DMS153 (cell line): Measurements from ENCODE around the gene OR5C1.
"Not testable (repeated sequence)": the region's sequence is repeated elsewhere in the genome, so short reads cannot be mapped to it uniquely, and the experiment has no call there.

Experiments used
- DNase-seq: peaks from one replicate; lab custom pipeline; 2025; lab: John Stamatoyannopoulos, UW

Gene OR5C1

GRCh38 chr9:122810306-122810946 is 21.7 kb downstream of the OR5C1 start:
- peak; percentile 78 for DNase-seq

- DNase-seq, result no peak
These were observed 24.0 kb downstream of the OR5C1 start for GRCh38 chr9:122812736-122813135.

GRCh38 chr9:122814545-122814944 is 25.8 kb downstream of the OR5C1 start:
- DNase-seq, result no peak

- DNase-seq, result no peak
These were observed 26.8 kb downstream of the OR5C1 start for GRCh38 chr9:122815544-122815943.

GRCh38 chr9:122816163-122816867 is 27.6 kb downstream of the OR5C1 start:
- peak; percentile 50 for DNase-seq

GRCh38 chr9:122819326-122819725 is 30.6 kb downstream of the OR5C1 start:
- no peak for DNase-seq

- peak; percentile 48 for DNase-seq
These were observed 31.2 kb downstream of the OR5C1 start for GRCh38 chr9:122819791-122820489.

GRCh38 chr9:122820490-122820845 is 31.7 kb downstream of the OR5C1 start:
- no peak for DNase-seq

- no peak for DNase-seq
These were observed 32.7 kb downstream of the OR5C1 start for GRCh38 chr9:122821278-122821943.

- DNase-seq, result no peak
These were observed 33.3 kb downstream of the OR5C1 start for GRCh38 chr9:122822056-122822455.

GRCh38 chr9:122822938-122823337 is 34.2 kb downstream of the OR5C1 start:
- no peak for DNase-seq

GRCh38 chr9:122827761-122828093 is 39.0 kb downstream of the OR5C1 start:
- no peak for DNase-seq

GRCh38 chr9:122828965-122829284 is 40.2 kb downstream of the OR5C1 start:
- DNase-seq, result not testable (repeated sequence)

GRCh38 chr9:122832194-122832593 is 43.5 kb downstream of the OR5C1 start:
- DNase-seq, result no peak

GRCh38 chr9:122835313-122835731 is 46.6 kb downstream of the OR5C1 start:
- DNase-seq, result no peak

- no peak for DNase-seq
These were observed 48.6 kb downstream of the OR5C1 start for GRCh38 chr9:122837266-122837850.

GRCh38 chr9:122838441-122838840 is 49.7 kb downstream of the OR5C1 start:
- not testable (repeated sequence) for DNase-seq
